Body of pancreas (tissue), 4 donors: ENCODE results near the gene CTNND2. TPM values are rescaled to one million over a fixed set of nuclear protein-coding genes. Genes with fewer than 3 reads are reported as not detected.

Experiments
- ATAC-seq: fragments of 150-250 bp; one replicate; pipeline ENCODE4 v1.9.1; 2016
- DNase-seq, 4 donors: peaks; one replicate each; pipeline ENCODE4 v3.0.0-alpha.2; 2019
- H3K27ac ChIP-seq, 4 donors: fragments of 200-600 bp; sonication (generic); 1 replicate in 3 of 4; 2 replicates in 1 of 4; pipeline versions ENCODE4 v1.5.1 to v1.6.1; 2016 to 2019; ENCODE audit warnings: mild to moderate bottlenecking in 1 of 4, mixed read lengths in 1 of 4, moderate library complexity in 1 of 4
- H3K27me3 ChIP-seq, 2 donors: fragments of 200-600 bp; sonication (generic); one replicate each; pipeline ENCODE4 v1.6.0; 2016; ENCODE audit warnings: mild to moderate bottlenecking in 1 of 2
- H3K36me3 ChIP-seq, 2 donors: fragments of 200-600 bp; sonication (generic); replicated peaks in 1 of 2; 2 replicates each; pipeline ENCODE4 v1.5.1; 2016; ENCODE audit warnings: low read depth in 2 of 2; ENCODE audit not compliant: insufficient read depth in 1 of 2
- H3K4me1 ChIP-seq: fragments of 200-600 bp; sonication (generic); one replicate; pipeline ENCODE4 v1.6.0; 2016
- H3K4me3 ChIP-seq, 2 donors: fragments of 200-600 bp; sonication (generic); 1 replicate in 1 of 2; 2 replicates in 1 of 2; pipeline ENCODE4 v1.5.1; 2016 to 2019
- H3K9me3 ChIP-seq, 3 donors: fragments of 200-600 bp; sonication (generic); 1 replicate in 2 of 3; 2 replicates in 1 of 3; pipeline ENCODE4 v1.5.1; 2016
- POLR2A ChIP-seq, 3 donors: fragments of 450-650 bp; IDR thresholded peaks; one replicate each; pipeline ENCODE4 v1.6.1; 2016; ENCODE audit warnings: antibody characterized with exemption in 3 of 3, mild to moderate bottlenecking in 2 of 3
- WGBS, 2 donors: methylation state at CpG; one replicate each; pipeline ENCODE4 v1.1.5; 2017; 5-methylcytosine and 5-hydroxymethylcytosine counted together
- intact Hi-C: fragments of 100-400 bp; cut with DNase I; formaldehyde crosslinking; loops from one replicate; pipeline ENCODE4 v1.15.1; 2023
- total RNA-seq, 2 donors: library from RNA; depleted of rRNA; stranded (reverse); fragments of >200 nt; gene quantifications; one replicate each; pipeline ENCODE4 v1.1.0, GENCODE V29; 2016
- TF ChIP-seq, protein P1 (sequence below), 7 experiments: fragments of 450-650 bp in 4 of 7; fragments of 200-600 bp in 3 of 7; sonication (generic) in 3 of 7; IDR thresholded peaks; one replicate each; pipeline ENCODE4 v1.5.1; 2016 to 2019; ENCODE audit warnings: antibody characterized with exemption in 7 of 7

Gene CTNND2
- total RNA-seq, 2 donors from 2014 or later = 21.0 to 82.4 TPM

DNA sequence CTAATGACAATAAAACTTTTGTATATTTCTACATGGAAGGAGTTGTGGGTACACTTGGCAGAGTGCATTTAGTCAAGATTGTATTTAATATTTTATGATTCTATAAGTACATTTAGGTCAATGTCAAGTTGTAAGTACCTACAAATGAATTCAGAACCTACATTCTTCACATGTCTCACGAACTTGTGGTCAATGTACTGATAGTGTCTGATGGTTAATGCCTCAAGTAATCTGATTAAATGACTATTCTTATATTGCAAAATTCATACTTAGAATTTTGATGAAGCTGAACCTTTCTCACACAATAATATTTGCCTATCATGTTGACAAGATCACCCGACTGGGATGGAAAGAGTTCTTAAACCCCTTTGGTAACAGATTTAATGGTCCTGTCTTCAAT, 444.5 kb downstream of the CTNND2 start:
- Histone ChIP-seq H3K36me3 (no peaks in the 10 kb centered on the region), H3K27ac (no peak overlapping the region), H3K27me3 (no peaks in the 10 kb centered on the region), H3K4me3 (no peak overlapping the region), H3K4me1 (no peaks in the 10 kb centered on the region), H3K9me3 (no peaks in the 10 kb centered on the region)
- TF ChIP-seq, protein P1, sequence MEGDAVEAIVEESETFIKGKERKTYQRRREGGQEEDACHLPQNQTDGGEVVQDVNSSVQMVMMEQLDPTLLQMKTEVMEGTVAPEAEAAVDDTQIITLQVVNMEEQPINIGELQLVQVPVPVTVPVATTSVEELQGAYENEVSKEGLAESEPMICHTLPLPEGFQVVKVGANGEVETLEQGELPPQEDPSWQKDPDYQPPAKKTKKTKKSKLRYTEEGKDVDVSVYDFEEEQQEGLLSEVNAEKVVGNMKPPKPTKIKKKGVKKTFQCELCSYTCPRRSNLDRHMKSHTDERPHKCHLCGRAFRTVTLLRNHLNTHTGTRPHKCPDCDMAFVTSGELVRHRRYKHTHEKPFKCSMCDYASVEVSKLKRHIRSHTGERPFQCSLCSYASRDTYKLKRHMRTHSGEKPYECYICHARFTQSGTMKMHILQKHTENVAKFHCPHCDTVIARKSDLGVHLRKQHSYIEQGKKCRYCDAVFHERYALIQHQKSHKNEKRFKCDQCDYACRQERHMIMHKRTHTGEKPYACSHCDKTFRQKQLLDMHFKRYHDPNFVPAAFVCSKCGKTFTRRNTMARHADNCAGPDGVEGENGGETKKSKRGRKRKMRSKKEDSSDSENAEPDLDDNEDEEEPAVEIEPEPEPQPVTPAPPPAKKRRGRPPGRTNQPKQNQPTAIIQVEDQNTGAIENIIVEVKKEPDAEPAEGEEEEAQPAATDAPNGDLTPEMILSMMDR (IDR thresholded peaks at IDR 0.05) = no peak
- TF ChIP-seq POLR2A (IDR thresholded peaks at IDR 0.05) = no peak
- ATAC-seq = no peak
- WGBS, 2 donors = 81 to 84% methylated on average over 2 of the region's 2 CpGs
- no peak for DNase-seq
- intact Hi-C loops = no loop called here

GRCh38 chr5:11455505-11455904, 448.7 kb downstream of the CTNND2 start:
- H3K9me3 ChIP-seq = no peaks in the 10 kb centered on the region
- no peaks in the 10 kb centered on the region for H3K36me3 ChIP-seq
- WGBS, 2 donors = 94 to 95% methylated on average over 2 of the region's 2 CpGs
- ATAC-seq = no peak
- no peaks in the 10 kb centered on the region for H3K4me1 ChIP-seq
- intact Hi-C loops = no loop called here
- H3K27me3 ChIP-seq = no peaks in the 10 kb centered on the region
- no peak for DNase-seq
- no peak overlapping the region for H3K27ac ChIP-seq
- H3K4me3 ChIP-seq = no peak overlapping the region
- TF ChIP-seq, protein P1 (IDR thresholded peaks at IDR 0.05) = no peak
- TF ChIP-seq POLR2A (IDR thresholded peaks at IDR 0.05) = no peak

- no peak for ATAC-seq
- TF ChIP-seq, protein P1 (IDR thresholded peaks at IDR 0.05) = no peak
- no peak for TF ChIP-seq POLR2A (IDR thresholded peaks at IDR 0.05)
- Histone ChIP-seq H3K4me1 (no peaks in the 10 kb centered on the region), H3K9me3 (no peaks in the 10 kb centered on the region), H3K27ac (no peak overlapping the region), H3K4me3 (no peak overlapping the region), H3K36me3 (no peaks in the 10 kb centered on the region), H3K27me3 (no peaks in the 10 kb centered on the region)
- intact Hi-C loops = no loop called here
- no peak for DNase-seq
- WGBS, 2 donors = 91 to 93% methylated on average over 2 of the region's 2 CpGs
Measured at GRCh38 chr5:11452852-11453251, 451.4 kb downstream of the CTNND2 start.

GRCh38 chr5:11449966-11450365, 454.3 kb downstream of the CTNND2 start:
- no peak overlapping the region for H3K27ac ChIP-seq
- no peaks in the 10 kb centered on the region for H3K27me3 ChIP-seq
- intact Hi-C loops = no loop called here
- ATAC-seq (no peak), DNase-seq (no peak)
- TF ChIP-seq, protein P1 (IDR thresholded peaks at IDR 0.05) = no peak
- no peak for TF ChIP-seq POLR2A (IDR thresholded peaks at IDR 0.05)
- 90 to 92% methylated on average over 4 of the region's 4 CpGs for WGBS, 2 donors
- no peaks in the 10 kb centered on the region for H3K36me3 ChIP-seq
- no peaks in the 10 kb centered on the region for H3K9me3 ChIP-seq
- H3K4me3 ChIP-seq = no peak overlapping the region
- H3K4me1 ChIP-seq = no peaks in the 10 kb centered on the region

GRCh38 chr5:11449217-11449616, 455.0 kb downstream of the CTNND2 start:
- intact Hi-C loops = no loop called here
- no peaks in the 10 kb centered on the region for H3K4me1 ChIP-seq
- no peaks in the 10 kb centered on the region for H3K36me3 ChIP-seq
- TF ChIP-seq POLR2A (IDR thresholded peaks at IDR 0.05) = no peak
- TF ChIP-seq, protein P1 (IDR thresholded peaks at IDR 0.05) = no peak
- no peak overlapping the region for H3K27ac ChIP-seq
- DNase-seq (no peak), ATAC-seq (no peak)
- H3K27me3 ChIP-seq = no peaks in the 10 kb centered on the region
- WGBS, 2 donors = 88 to 89% methylated on average over 4 of the region's 4 CpGs
- H3K4me3 ChIP-seq = no peak overlapping the region
- H3K9me3 ChIP-seq = no peaks in the 10 kb centered on the region
